Measurements from ENCODE around the gene COL25A1. TPM values are rescaled to one million over a fixed set of nuclear protein-coding genes. Genes with fewer than 3 reads are reported as not detected.

COL25A1 gene
- total and polyA plus RNA-seq, 5 donors = 0.22 to 0.77 (median 0.31) TPM

DNA sequence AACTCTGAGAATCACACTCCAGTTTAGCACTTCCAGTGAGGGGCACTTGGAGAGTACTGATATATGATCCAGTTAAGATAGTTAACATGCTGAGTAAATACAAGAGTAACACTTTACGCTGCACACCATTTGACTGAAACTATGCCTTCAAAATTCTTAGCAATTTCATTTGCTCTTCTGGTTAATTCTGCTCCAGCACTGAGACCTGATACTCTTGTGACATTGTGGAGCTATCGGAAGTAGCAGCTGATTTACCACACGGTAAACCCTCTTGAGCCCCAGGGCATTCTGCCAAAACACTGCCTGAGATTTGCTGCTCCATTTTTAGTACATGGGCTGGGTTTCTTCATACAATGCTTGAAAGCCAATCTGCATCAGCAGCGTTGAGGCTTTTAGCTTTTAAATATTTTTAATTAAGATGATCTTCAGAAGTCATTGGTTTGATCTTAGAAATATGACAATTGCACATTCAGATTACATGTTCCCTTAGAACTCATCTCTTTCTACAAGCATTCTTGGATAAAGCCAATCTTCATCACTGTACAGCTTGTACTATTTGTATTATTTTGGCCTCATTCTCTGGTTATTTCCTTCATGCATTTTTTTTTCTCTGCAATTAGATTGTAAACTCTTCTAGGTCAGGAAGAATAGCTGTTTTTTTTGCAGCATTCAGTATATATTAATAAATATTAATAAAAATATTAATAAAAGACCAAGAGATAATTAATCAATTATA is 471.8 kb downstream of the COL25A1 start:
- DNase-seq (peak; percentile 65 to 76 (median 70)), ATAC-seq (peak; percentile 72 to 84)
- intact Hi-C loops (cut with DNase I) = loop anchor here in 2 of 4 donors (10.0 kb wide), 1 partner anchor 574 kb away; no protein-coding TSS in a partner anchor
- H3K27ac ChIP-seq (ENCODE audit: low read length) = no peak overlapping the region
- no peaks in the 10 kb centered on the region for H3K4me1 ChIP-seq (ENCODE audit: control insufficient read depth, insufficient read depth, low read length)
- no peaks in the 10 kb centered on the region for H3K9me3 ChIP-seq (ENCODE audit: control insufficient read depth, low read length)
- no peaks in the 10 kb centered on the region for H3K27me3 ChIP-seq (ENCODE audit: control insufficient read depth, insufficient read depth)
- no peak overlapping the region for H3K4me3 ChIP-seq (ENCODE audit: low read length)
- WGBS = 25% methylated on average over 4 of the region's 4 CpGs

GRCh38 chr4:108829966-108830492 is 472.4 kb downstream of the COL25A1 start:
- Histone ChIP-seq H3K9me3 (ENCODE audit: control insufficient read depth, low read length) (no peaks in the 10 kb centered on the region), H3K4me1 (ENCODE audit: control insufficient read depth, insufficient read depth, low read length) (no peaks in the 10 kb centered on the region), H3K27ac (ENCODE audit: low read length) (no peak overlapping the region), H3K4me3 (ENCODE audit: low read length) (no peak overlapping the region), H3K27me3 (ENCODE audit: control insufficient read depth, insufficient read depth) (no peaks in the 10 kb centered on the region)
- no peak for ATAC-seq
- intact Hi-C loops (cut with DNase I) = loop anchor here in 2 of 4 donors (10.0 kb wide), 1 partner anchor 575 kb away; no protein-coding TSS in a partner anchor
- 59% methylated on average over 4 of the region's 4 CpGs for WGBS
- no peak for DNase-seq

DNA sequence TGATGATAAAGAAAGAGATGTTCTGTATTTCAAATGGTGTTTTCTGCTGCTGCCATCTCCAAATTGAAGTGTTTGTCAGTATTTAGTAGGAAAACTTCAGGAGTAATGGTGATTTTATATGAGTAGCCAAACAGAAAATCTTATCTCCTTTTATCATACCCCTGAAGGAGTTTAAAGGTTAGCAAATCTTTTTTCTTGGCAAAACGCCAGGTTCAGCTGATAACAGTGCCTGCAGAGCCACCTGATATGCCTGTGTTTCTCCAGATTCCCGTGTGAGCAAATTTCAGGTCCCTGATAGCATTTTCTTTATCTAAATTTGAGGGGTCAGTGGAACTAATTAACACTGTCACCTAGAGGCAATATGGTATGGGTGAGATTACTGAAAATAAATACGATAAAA is 473.8 kb downstream of the COL25A1 start:
- intact Hi-C loops (cut with DNase I) = no loop called here
- ATAC-seq = no peak

GRCh38 chr4:108825737-108826136 is 476.7 kb downstream of the COL25A1 start:
- H3K4me1 ChIP-seq (ENCODE audit: control insufficient read depth, insufficient read depth, low read length) = no peaks in the 10 kb centered on the region
- no peak overlapping the region for H3K27ac ChIP-seq (ENCODE audit: low read length)
- no peak for ATAC-seq
- 85% methylated on average over 2 of the region's 2 CpGs for WGBS
- DNase-seq = no peak
- H3K27me3 ChIP-seq (ENCODE audit: control insufficient read depth, insufficient read depth) = no peaks in the 10 kb centered on the region
- H3K4me3 ChIP-seq (ENCODE audit: low read length) = no peak overlapping the region
- intact Hi-C loops (cut with DNase I) = no loop called here
- no peaks in the 10 kb centered on the region for H3K9me3 ChIP-seq (ENCODE audit: control insufficient read depth, low read length)

More for the DNA sequence above, 473.8 kb downstream of the COL25A1 start:
- no peaks in the 10 kb centered on the region for H3K27me3 ChIP-seq (ENCODE audit: control insufficient read depth, insufficient read depth)
- H3K4me3 ChIP-seq (ENCODE audit: low read length) = no peak overlapping the region
- 17% methylated on average over 3 of the region's 3 CpGs for WGBS
- H3K4me1 ChIP-seq (ENCODE audit: control insufficient read depth, insufficient read depth, low read length) = no peaks in the 10 kb centered on the region
- H3K9me3 ChIP-seq (ENCODE audit: control insufficient read depth, low read length) = no peaks in the 10 kb centered on the region
- no peak overlapping the region for H3K27ac ChIP-seq (ENCODE audit: low read length)
- DNase-seq = no peak

DNA sequence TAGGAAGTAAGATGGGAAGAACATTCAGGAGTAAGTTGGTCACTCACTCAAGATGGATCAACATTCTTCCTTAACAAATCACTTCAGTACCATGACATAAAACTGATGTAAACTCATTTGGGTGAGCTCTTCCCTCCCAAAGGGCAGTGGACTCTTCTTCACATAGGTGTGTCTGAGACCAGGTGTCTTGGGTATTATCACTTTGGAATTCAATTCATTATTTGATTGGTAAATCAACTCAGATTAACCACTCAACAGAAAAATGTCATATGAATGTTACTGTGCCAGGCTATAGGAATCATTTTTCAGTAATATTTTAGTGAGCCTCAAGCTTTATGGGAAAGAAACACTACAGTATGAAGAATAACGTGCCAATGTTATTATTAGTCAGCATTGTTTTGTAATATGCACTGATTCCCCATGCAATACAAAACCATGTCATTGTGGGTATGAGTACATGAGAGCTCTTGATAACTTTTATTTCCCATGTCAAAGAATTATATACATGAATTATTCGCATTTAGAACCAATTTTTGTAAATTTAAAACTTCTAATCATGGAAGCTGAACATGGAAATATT is 481.0 kb downstream of the COL25A1 start:
- intact Hi-C loops (cut with DNase I) = no loop called here
- Histone ChIP-seq H3K4me3 (ENCODE audit: low read length) (no peak overlapping the region), H3K27me3 (ENCODE audit: control insufficient read depth, insufficient read depth) (no peaks in the 10 kb centered on the region), H3K9me3 (ENCODE audit: control insufficient read depth, low read length) (no peaks in the 10 kb centered on the region), H3K4me1 (ENCODE audit: control insufficient read depth, insufficient read depth, low read length) (no peaks in the 10 kb centered on the region), H3K27ac (ENCODE audit: low read length) (no peak overlapping the region)
- DNase-seq (no peak), ATAC-seq (no peak)
- WGBS = 60% methylated on average over 2 of the region's 2 CpGs

- no peak for ATAC-seq
- H3K9me3 ChIP-seq (ENCODE audit: control insufficient read depth, low read length) = no peaks in the 10 kb centered on the region
- DNase-seq = no peak
- intact Hi-C loops (cut with DNase I) = no loop called here
- H3K4me1 ChIP-seq (ENCODE audit: control insufficient read depth, insufficient read depth, low read length) = no peaks in the 10 kb centered on the region
- H3K4me3 ChIP-seq (ENCODE audit: low read length) = no peak overlapping the region
- 58% methylated on average over 1 of the region's 1 CpG for WGBS
- H3K27me3 ChIP-seq (ENCODE audit: control insufficient read depth, insufficient read depth) = no peaks in the 10 kb centered on the region
- H3K27ac ChIP-seq (ENCODE audit: low read length) = no peak overlapping the region
Measured at GRCh38 chr4:108820492-108821350, 481.7 kb downstream of the COL25A1 start.

DNA sequence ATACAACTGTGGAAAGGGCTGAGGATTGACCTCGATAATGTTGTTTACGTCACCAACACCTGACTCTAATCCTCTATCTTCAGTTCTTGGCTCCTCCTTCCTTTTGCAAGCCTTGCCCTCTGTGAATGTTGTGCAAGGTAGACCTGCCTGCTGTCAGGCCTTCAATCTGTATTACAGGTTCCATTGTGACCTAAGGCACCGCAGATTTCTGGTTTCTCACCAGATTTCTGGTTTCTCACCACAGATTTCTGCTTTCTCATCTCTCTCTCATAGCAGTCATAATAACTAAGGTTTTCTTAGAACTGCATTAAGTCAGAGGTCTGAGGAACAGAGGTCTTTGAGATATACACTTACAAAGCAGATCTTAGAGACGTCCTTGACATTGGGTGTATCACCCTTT is 488.1 kb downstream of the COL25A1 start:
- Histone ChIP-seq H3K9me3 (ENCODE audit: control insufficient read depth, low read length) (no peaks in the 10 kb centered on the region), H3K4me1 (ENCODE audit: control insufficient read depth, insufficient read depth, low read length) (no peaks in the 10 kb centered on the region), H3K4me3 (ENCODE audit: low read length) (no peak overlapping the region), H3K27me3 (ENCODE audit: control insufficient read depth, insufficient read depth) (no peaks in the 10 kb centered on the region), H3K27ac (ENCODE audit: low read length) (no peak overlapping the region)
- intact Hi-C loops (cut with DNase I) = no loop called here
- DNase-seq (no peak), ATAC-seq (no peak)
- 81% methylated on average over 4 of the region's 4 CpGs for WGBS

- Histone ChIP-seq H3K9me3 (ENCODE audit: control insufficient read depth, low read length) (no peaks in the 10 kb centered on the region), H3K27me3 (ENCODE audit: control insufficient read depth, insufficient read depth) (no peaks in the 10 kb centered on the region), H3K27ac (ENCODE audit: low read length) (no peak overlapping the region), H3K4me3 (ENCODE audit: low read length) (no peak overlapping the region), H3K4me1 (ENCODE audit: control insufficient read depth, insufficient read depth, low read length) (no peaks in the 10 kb centered on the region)
- WGBS = 80% methylated on average over 3 of the region's 3 CpGs
- DNase-seq (no peak), ATAC-seq (no peak)
- intact Hi-C loops (cut with DNase I) = no loop called here
Measured at GRCh38 chr4:108813261-108813660, 489.2 kb downstream of the COL25A1 start.

DNA sequence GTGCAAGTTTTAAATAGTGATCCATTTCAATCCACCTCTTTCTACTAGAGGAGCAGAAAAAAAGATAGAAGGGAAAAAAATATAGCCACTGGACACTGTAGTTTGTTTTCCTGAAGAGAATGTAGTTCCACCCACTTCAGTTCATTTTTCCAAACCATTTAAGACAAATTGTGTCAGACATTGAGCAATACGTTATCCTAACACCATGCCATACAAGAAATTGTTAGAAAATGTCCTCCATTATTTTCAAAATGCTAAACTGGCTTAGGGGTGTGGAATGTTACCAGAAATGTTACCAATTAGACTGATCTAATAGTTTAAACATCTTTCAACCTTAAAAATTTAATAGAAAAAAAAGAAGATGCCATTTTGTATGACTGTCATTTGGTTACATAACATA is 491.0 kb downstream of the COL25A1 start:
- Histone ChIP-seq H3K27me3 (ENCODE audit: control insufficient read depth, insufficient read depth) (no peaks in the 10 kb centered on the region), H3K4me3 (ENCODE audit: low read length) (no peak overlapping the region), H3K27ac (ENCODE audit: low read length) (no peak overlapping the region), H3K9me3 (ENCODE audit: control insufficient read depth, low read length) (no peaks in the 10 kb centered on the region), H3K4me1 (ENCODE audit: control insufficient read depth, insufficient read depth, low read length) (no peaks in the 10 kb centered on the region)
- intact Hi-C loops (cut with DNase I) = no loop called here
- no peak for DNase-seq
- 86% methylated on average over 1 of the region's 1 CpG for WGBS
- ATAC-seq = no peak

GRCh38 chr4:108810087-108810486 is 492.4 kb downstream of the COL25A1 start:
- WGBS = 94% methylated on average over 1 of the region's 1 CpG
- Histone ChIP-seq H3K27me3 (ENCODE audit: control insufficient read depth, insufficient read depth) (no peaks in the 10 kb centered on the region), H3K4me1 (ENCODE audit: control insufficient read depth, insufficient read depth, low read length) (no peaks in the 10 kb centered on the region), H3K27ac (ENCODE audit: low read length) (no peak overlapping the region), H3K4me3 (ENCODE audit: low read length) (no peak overlapping the region), H3K9me3 (ENCODE audit: control insufficient read depth, low read length) (no peaks in the 10 kb centered on the region)
- intact Hi-C loops (cut with DNase I) = no loop called here
- DNase-seq = no peak
- no peak for ATAC-seq
